NCI-H2227 (cell line): ENCODE data around the gene MIA3.
"Not testable (repeated sequence)": the region's sequence is repeated elsewhere in the genome, so short reads cannot be mapped to it uniquely, and the experiment has no call there.

ENCODE experiments used
- DNase-seq: peaks from one replicate; lab custom pipeline; 2025; ENCODE audit not compliant: unreplicated experiment; lab: John Stamatoyannopoulos, UW

MIA3 gene

DNA sequence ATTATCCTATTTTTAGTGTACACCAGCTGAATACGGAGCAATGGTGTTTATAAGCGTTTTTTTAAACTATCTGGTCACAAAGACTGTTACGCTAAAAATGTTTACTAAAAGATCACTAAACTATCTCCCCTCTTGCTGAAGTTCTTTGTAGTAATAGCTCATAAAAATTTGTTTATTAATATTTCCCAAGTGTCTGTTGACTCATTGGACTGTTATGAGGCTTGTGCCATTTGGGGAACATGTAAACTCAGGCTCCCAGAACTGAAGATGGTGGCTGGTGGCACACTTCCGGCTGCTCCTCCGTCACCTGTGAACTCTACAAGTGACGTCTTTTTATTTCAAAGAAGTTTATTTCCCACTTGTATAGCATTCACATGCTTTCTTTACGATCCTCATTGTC is 48.1 kb downstream of the MIA3 start:
- DNase-seq = no peak

DNA sequence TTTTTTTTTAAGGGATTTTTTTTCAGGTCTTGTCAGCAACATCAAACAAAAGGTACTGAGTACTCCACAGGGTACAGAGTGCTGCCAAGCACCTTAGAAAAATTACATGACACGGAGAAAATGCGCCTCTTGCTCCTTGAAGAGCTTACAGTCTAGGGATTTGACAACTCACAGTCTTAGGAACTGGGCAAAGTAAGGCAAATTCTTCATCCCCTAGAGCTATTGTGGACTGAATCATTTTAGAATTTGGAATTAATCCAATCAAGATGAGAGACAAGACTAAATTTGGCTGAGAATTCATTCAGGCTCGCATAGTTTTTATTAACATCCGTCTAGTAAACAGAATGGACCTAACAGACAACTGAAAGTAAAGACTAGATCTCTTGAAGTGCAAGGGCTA is 50.3 kb downstream of the MIA3 start:
- not testable (repeated sequence) for DNase-seq

DNA sequence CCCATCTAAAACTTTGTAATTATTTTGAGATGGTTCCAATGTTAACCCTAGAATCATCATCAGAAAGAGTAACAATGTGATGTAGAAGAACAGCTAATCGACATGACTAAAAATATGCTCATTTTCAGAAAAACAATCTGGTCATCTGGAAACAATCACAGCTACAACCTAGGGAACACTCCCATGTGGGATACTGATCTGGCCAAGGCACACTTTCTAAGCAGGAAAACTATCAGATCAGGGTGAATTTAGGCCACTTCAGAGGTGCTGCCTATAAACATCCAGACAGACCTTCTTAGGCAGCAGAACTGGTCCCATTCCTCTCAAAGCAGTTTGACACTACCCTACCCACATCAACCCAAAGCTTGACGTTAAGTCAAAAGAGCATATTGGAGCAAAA is 51.2 kb downstream of the MIA3 start:
- DNase-seq = not testable (repeated sequence)

DNA sequence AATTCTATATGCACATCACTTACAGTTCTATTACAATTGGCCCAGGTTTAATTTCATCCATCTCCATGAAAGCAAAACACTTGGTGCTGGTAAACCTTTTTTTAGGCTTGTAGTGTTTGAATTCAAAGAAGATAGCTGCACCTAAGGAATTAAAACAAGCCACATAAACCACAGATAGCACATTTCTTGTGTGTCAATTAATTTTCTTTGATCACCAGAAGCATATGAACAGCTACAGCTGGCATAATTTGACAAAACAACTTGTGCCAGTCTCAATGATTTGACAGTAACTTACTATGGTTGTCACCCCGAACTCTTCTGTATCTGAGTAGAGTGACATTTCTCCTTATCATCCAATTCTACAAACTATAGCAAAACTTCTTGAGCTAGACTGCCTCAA is 52.2 kb downstream of the MIA3 start:
- no peak for DNase-seq

DNA sequence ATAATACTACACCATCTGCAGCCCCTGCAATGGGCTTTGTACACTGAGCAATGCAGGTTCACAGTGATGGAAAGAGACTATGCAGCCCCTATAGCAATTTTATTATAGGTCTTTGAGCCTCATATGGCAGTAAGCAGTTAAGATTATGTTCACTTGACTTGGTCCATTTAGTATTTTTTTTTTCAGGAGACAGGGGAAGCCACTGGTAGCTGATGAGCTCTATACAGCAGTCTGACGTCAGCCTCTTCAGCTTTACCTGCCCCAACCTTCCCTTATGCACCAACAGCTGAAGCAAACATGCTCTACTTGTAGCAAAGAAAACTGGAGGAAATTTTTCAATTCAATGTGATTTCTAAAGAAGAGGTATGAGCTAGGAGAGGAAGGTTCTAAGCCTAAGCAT is 62.2 kb downstream of the MIA3 start:
- peak; percentile 13 for DNase-seq

DNA sequence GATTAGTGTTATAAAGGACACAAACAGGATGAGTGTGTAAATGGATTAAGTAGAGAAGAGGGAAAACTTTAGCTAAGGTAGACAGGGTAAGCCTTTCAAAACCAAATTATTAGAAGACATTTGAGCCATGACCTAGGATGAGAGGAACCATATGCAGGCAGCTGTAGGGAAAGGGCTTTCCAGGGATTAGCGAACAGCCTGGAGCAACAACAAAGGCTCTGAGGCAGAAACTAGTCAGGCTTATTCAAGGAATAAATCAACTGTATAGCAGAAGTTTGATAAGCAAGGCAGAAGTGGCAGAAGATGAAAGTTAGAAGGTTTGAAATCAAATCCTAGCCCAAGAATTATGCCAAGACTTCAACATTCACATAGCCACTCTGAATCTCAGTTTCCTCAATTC is 73.1 kb downstream of the MIA3 start:
- DNase-seq = no peak

DNA sequence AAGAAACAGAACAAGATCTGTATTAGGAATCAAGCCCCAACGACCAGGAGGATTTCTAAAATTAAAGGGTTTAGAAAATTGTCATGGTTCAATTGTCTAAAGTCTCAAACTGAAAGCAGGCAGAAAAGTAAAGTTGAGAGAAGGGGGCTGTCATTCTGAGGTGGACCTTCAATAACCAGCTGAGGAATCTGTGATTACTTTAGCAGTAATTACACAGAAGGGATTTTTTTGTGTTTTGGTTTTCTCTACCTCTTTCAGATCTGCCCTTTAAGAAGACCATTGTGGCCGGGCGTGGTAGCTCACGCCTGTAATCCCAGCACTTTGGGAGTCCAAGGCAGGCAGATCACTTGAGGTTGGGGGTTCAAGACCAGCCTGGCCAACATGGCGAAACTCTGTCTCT is 77.0 kb downstream of the MIA3 start:
- DNase-seq = no peak

DNA sequence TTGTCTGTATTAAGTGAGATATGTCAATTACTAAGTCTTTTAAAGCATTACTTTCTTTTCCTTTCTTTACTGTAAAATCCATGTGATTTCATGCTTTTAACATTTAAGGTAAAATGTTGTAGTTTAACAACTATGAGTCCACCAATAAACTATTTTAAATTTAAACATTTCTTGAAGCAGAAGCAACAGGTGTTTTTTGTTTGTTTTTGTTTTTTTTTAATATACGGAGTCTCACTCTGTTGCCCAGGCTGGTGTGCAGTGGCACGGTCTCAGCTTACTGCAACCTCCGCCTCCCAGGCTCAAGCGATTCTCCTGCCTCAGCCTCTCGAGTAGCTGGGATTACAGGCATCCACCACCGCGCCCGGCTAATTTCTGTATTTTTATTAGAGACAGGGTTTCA is 78.8 kb downstream of the MIA3 start:
- DNase-seq = no peak

DNA sequence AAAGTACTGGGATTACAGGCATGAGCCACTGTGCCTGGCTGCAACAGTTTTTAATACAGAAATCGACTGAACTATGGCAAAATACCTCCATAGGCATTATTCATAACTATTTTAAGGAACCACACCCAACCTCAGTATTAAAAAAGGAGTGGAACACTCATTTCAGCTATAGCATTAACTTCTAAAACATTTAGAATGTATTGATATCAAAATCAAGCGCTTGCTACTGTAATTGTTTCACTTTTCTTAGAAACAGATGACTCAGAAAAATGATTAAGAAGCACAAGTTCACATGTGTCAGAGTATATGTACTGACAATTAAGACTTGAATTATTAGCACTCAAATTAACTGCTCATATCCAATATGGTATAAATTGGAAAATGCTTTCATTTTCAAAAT is 79.3 kb downstream of the MIA3 start:
- DNase-seq = no peak

DNA sequence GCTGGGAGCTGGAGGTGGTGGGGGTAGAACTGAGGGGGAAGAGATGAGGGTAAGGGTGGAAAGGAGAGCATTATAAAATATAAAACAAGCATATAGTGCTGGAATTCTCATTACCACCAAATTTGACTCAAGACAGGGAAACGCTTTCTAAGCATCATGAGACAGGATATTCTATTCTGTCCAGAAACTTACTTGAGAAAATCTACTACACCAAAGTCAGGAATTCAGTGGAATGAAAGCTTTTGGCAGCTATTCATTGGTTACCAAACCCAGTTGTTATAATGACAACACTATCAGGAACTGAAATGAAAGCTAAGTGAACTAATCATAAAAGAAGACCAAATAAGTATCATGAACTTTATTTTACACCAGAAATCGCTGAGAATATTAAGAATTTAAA is 79.9 kb downstream of the MIA3 start:
- DNase-seq = no peak

DNA sequence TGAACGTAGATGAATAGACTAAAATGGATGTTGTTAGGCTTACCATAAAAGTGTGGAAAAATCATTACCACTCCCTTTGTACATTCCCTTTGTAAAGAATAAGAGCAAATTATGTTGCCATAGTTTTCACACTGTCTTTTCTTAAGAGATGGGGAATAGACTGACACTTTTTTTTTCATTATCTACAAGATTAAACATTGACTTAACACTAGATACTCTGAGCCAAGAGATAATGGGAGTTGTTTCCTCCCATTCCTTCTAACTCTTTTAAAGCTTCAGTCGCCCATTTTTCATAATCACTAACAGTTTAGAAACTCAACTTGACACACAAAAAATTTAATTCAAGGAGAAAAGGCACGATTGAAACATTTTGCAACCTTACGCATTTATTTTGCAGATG is 84.3 kb downstream of the MIA3 start:
- no peak for DNase-seq

DNA sequence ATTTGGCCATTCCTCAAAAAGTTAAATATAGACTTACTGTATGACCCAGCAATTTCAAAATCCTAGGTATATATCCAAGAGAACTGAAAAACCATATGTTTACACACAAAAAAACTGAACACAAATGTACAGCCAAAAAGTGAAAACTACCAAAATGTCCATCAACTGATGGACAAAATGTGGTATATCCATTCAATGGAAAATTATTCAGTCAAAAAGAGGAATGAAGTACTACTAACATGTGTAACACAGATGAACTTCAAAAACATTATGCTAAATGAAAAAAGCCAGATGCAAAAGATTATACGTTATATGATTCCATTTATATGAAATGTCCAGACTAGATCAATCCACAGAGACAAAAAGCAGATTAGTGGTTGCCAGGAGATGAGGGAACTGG is 86.4 kb downstream of the MIA3 start:
- no peak for DNase-seq

DNA sequence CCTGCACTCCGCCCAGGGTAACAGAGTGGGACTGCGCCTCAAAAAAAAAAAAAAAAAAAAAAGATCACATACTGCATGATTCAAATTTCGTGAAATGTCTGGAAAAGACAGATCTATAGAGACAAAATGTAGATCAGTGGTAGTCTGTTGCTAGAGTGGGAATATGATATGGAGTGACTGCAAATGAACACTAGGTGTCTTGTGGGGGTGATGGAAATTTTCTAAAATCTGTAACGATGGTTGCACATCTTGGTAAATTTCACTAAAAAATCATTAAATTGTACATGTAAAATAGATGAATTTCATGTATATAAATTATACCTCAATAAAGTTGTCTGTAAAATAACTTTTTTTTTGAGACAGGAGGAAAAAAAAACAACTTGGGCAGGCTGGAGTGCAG is 88.9 kb downstream of the MIA3 start:
- no peak for DNase-seq

DNA sequence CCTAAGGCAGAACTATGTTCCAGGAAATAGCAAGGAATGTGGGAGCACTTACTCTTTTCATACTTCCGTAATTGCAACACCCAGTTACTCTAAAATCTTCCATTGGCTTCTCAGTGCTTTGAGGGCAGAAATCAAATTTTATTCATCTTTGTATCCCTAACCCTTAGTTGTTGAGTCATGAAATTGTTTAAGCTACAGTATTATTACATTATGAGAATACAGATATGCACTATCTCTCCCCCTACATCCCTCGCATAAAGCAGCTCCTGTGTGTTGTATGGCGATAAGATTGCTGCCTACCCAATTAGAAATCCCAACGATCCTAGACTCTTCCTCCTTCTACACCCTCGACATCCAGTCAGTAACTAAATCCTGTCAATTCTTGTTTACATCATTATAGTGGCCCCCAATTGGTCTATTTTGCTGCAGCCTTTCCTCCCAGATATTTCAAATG is 91.8 kb downstream of the MIA3 start:
- DNase-seq = no peak

DNA sequence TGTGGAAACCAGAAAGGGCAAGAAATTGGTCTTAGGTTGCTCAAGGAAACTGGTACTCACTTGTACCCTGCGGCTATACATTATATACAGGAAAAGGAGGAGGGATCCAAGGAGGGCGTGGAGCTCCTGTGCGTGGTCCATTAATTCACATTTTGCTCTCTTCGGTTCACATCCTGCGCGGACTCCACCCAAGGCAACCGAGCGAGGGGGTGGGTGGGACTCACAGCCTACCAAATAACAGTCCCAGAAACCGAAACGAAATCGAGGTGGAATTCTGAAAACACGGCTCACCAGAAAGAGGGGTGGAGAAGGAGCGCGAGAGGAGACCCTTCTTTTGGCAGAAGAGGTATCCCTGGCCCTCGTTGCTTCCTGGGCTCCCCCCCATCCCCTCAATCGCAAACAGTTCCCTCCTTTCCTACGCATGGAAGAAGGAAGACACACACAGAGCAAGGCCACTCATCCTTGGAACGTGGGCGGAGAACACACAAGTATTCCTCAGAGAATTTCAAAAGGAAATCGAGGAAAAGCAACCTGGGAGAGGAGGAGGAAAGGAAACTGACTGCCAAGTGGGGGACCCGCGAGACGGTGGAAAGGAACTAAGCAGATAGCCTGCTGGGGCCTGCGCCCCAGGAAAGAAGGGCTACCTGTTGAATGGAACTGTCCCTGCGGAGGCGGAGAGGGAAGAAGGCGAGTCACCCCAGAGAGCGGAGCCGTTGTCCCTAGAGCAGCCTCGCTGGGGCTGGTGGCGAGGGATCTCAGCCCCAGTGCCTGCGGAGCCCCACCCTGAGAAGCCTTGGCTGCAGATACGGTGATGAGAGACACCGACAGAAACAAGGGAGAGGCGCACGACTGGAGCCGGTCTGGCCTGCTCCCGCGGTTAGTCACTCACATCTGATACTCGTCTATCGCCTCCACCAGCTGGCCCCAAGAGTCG is 93.7 kb downstream of the MIA3 start:
- peak; percentile 61 for DNase-seq

DNA sequence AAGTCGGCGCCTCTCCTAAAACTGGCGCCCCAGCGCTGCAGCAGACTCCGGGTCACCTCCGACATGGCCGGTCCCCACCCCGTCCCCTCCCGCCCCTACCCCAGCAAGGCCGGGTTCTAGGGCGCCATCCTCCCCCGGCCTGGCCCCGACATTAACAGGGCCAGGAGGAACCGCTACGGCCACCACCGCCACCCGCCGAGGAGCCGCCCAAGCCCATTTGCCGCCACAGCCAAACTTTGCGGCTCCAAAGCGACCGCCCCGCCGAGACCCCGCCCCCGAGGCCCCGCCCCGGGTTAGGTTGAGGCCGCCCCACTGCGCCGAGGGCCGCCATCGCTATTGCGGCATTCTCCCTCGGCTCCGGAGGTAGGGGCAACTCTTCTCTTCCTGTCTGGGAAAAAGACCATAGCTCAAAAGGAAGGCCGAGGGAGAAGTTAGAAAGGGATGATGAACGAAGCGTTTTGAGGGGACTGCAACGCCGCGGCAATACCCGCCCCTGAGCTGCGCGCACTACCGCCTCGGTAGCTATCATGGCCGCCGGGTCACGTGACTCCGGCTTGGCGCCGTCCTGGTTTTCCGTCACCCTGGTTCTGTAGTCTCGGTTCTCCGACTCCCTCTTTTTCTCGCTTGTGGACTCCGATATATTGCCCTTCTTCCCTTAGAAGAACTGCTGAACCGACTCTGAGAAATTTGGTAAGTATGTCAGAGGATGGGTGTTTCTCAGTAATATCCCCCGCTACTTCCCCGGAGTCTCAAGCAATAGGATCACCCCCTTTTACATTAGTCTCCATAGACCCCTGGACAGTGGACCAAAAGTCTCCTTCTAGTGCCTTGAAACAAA is 94.6 kb downstream of the MIA3 start, which contains the start of the genes AIDA and BROX:
Gene AIDA, minus strand, starts transcription at position 239 of the 838 bp plus-strand sequence. Its CDS starts 174 bp downstream, at position 65.
Gene BROX, plus strand, starts transcription at position 312 of the 838 bp plus-strand sequence. CDS start 3,136 bp downstream, outside the sequence.
- peak; percentile 92 for DNase-seq

DNA sequence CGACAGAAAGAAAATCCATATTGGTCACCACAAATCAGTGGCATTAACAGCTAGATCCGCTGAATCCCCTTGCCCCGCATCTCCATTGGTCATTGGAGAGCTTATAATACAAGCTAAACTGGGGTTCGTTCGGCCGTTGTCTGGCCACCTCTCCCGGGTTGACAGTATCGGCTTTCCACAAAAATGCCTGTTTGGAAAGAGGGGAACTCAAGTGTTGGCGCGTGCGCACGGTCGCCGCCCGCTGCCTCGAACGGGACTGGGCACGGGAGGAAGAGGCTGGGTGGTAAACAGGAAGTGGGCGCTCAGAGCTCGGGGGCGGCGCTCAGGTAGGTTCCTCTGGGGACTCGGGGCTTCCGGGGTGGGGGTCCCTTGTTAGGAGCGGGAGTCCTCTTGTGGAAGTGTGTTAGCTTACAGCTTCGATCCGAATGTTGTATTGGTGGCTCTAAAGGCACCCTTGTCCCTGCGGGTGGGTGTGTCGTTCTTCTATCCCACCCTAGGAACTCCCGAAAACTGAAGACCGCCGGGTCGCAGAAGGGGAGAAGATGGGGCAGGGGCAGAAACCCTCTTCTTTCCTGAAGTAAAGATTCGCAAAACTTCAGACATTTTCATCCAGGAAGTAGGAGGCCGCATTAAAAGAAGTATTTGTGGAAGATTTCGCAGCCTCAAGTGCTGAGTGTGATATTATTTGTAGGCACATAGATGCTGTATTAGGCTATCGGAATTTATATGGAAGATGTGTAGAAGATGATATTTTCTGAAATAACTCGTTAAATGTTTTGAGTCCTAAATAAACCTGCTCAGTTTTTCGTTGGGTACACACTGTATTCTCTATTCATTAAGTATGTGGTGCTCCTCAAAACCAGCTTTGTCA is 95.4 kb downstream of the MIA3 start:
- DNase-seq = peak; percentile 98

DNA sequence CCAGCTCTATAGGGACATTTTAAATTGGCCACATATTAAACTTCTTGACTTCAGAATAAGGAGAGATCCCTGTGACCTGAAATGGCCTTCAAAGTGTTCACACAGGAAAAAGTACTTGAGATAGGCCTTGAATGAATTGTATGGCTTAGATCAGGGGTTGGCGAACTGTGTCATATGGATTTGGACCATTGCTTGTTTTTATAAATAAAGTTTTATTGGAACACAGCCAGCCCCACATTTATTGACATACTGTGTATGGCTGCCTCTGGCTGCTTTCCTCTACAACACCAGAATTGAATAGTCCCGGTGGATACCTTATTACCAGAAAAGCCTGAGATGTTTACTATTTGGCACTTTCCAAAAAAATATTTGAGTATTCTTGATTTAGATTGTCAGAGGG is 98.5 kb downstream of the MIA3 start:
- DNase-seq = no peak
